ENCODE data around the gene TPCN2.

TPCN2 gene

GRCh38 chr11:69167130-69167915 is 118.6 kb downstream of the TPCN2 start:
- H3K27me3 ChIP-seq (ENCODE audit: insufficient read depth, low read length), result 0 out of 2 replicates have a peak, but pooled peaks cover 2% of the 10 kb centered on the region
- no peak overlapping the region for H3K4me3 ChIP-seq (ENCODE audit: low read depth, low read length)
- H3K27ac ChIP-seq (ENCODE audit: low read depth, low read length), result no peak overlapping the region
- H3K36me3 ChIP-seq (ENCODE audit: insufficient read depth, low read length), result no peaks in the 10 kb centered on the region
- no peaks in the 10 kb centered on the region for H3K79me2 ChIP-seq (ENCODE audit: control insufficient read depth, insufficient read depth, low read length, unreplicated experiment)
- no peak overlapping the region for H2AFZ ChIP-seq (ENCODE audit: low read length, unreplicated experiment)
- peaks cover 13% of the 10 kb centered on the region for H3K4me1 ChIP-seq (ENCODE audit: control insufficient read depth, insufficient read depth, low read length, unreplicated experiment)

- Histone ChIP-seq H3K36me3 (ENCODE audit: insufficient read depth, low read length) (no peaks in the 10 kb centered on the region), H2AFZ (ENCODE audit: low read length, unreplicated experiment) (no peak overlapping the region), H3K27ac (ENCODE audit: low read depth, low read length) (no peak overlapping the region), H3K4me1 (ENCODE audit: control insufficient read depth, insufficient read depth, low read length, unreplicated experiment) (peaks cover 13% of the 10 kb centered on the region), H3K4me3 (ENCODE audit: low read depth, low read length) (no peak overlapping the region), H3K79me2 (ENCODE audit: control insufficient read depth, insufficient read depth, low read length, unreplicated experiment) (no peaks in the 10 kb centered on the region), H3K27me3 (ENCODE audit: insufficient read depth, low read length) (0 out of 2 replicates have a peak, but pooled peaks cover 2% of the 10 kb centered on the region)
Observed at GRCh38 chr11:69167916-69168691, 119.4 kb downstream of the TPCN2 start.

GRCh38 chr11:69169479-69169878 is 120.7 kb downstream of the TPCN2 start:
- H3K4me1 ChIP-seq (ENCODE audit: control insufficient read depth, insufficient read depth, low read length, unreplicated experiment), result peaks cover 13% of the 10 kb centered on the region

GRCh38 chr11:69170704-69171103 is 122.0 kb downstream of the TPCN2 start:
- Histone ChIP-seq H3K79me2 (ENCODE audit: control insufficient read depth, insufficient read depth, low read length, unreplicated experiment) (no peaks in the 10 kb centered on the region), H3K36me3 (ENCODE audit: insufficient read depth, low read length) (no peaks in the 10 kb centered on the region), H3K4me3 (ENCODE audit: low read depth, low read length) (no peak overlapping the region), H3K4me1 (ENCODE audit: control insufficient read depth, insufficient read depth, low read length, unreplicated experiment) (peaks cover 13% of the 10 kb centered on the region), H3K27ac (ENCODE audit: low read depth, low read length) (no peak overlapping the region), H3K27me3 (ENCODE audit: insufficient read depth, low read length) (peaks cover 14% of the 10 kb centered on the region), H2AFZ (ENCODE audit: low read length, unreplicated experiment) (no peak overlapping the region)

More at GRCh38 chr11:69169479-69169878, 120.7 kb downstream of the TPCN2 start:
- no peak overlapping the region for H2AFZ ChIP-seq (ENCODE audit: low read length, unreplicated experiment)
- no peaks in the 10 kb centered on the region for H3K36me3 ChIP-seq (ENCODE audit: insufficient read depth, low read length)
- peaks cover 6% of the 10 kb centered on the region for H3K27me3 ChIP-seq (ENCODE audit: insufficient read depth, low read length)
- no peaks in the 10 kb centered on the region for H3K79me2 ChIP-seq (ENCODE audit: control insufficient read depth, insufficient read depth, low read length, unreplicated experiment)
- H3K4me3 ChIP-seq (ENCODE audit: low read depth, low read length), result no peak overlapping the region
- H3K27ac ChIP-seq (ENCODE audit: low read depth, low read length), result no peak overlapping the region

DNA sequence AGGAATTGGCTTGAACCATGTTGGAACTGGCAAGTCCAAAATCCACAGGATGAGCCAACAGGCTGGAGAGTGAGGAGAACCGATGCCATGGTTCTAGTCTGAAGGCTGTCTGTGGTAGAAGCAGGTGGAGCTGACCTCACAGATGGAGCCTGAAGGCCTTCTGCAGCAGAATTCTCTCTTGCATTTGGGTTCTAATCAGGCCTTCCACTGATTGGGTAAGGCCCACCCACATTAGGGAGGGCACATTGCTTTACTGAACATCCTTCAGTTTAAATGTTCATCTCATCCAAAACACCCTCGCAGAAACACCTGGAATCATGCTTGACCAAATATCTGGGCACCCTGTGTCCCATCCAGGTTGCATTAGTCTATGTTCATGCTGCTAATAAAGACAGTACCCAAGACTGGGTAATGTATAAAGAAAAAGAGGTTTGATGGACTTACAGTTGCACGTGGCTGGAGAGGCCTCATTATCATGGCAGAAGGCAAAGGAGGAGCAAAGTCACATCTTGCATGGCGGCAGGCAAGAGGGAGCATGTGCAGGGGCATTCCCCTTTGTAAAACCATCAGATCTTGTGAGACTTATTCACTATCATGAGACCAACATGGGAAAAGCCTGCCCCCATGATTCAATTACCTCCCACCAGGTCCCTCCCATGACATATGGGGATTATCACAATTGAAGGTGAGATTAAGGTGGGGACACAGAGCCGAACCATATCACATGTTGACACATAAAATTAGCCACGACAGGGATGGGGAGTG is 122.9 kb downstream of the TPCN2 start:
- no peaks in the 10 kb centered on the region for H3K36me3 ChIP-seq (ENCODE audit: insufficient read depth, low read length)
- no peak overlapping the region for H3K4me3 ChIP-seq (ENCODE audit: low read depth, low read length)
- no peaks in the 10 kb centered on the region for H3K79me2 ChIP-seq (ENCODE audit: control insufficient read depth, insufficient read depth, low read length, unreplicated experiment)
- H3K27me3 ChIP-seq (ENCODE audit: insufficient read depth, low read length), result peaks cover 15% of the 10 kb centered on the region
- no peak overlapping the region for H3K27ac ChIP-seq (ENCODE audit: low read depth, low read length)
- no peak overlapping the region for H2AFZ ChIP-seq (ENCODE audit: low read length, unreplicated experiment)
- H3K4me1 ChIP-seq (ENCODE audit: control insufficient read depth, insufficient read depth, low read length, unreplicated experiment), result peaks cover 5% of the 10 kb centered on the region

- Histone ChIP-seq H2AFZ (ENCODE audit: low read length, unreplicated experiment) (no peak overlapping the region), H3K4me3 (ENCODE audit: low read depth, low read length) (no peak overlapping the region)
Observed at GRCh38 chr11:69172674-69173073, 123.9 kb downstream of the TPCN2 start.

DNA sequence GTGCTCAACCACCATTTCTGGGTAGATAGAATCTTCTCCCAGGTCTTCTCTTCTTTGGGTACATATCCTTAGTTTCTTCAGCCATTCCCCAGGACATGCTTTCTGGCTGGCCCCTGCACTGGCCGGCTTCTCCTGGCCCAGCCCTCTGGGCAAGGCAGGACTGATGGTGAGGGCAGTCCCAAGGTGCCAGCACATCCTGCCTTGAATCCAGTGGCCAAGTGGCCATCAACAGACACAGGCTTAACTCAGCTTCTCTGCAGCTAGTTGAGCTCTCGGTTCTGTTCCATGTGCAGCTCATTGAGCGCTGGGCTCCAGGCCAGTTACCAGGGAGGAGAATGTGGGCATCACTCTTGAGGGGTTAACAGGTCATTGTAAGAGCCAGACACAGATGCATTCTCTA is 124.6 kb downstream of the TPCN2 start:
- no peak overlapping the region for H2AFZ ChIP-seq (ENCODE audit: low read length, unreplicated experiment)
- H3K27ac ChIP-seq (ENCODE audit: low read depth, low read length), result no peak overlapping the region
- no peaks in the 10 kb centered on the region for H3K79me2 ChIP-seq (ENCODE audit: control insufficient read depth, insufficient read depth, low read length, unreplicated experiment)
- H3K27me3 ChIP-seq (ENCODE audit: insufficient read depth, low read length), result peaks cover 16% of the 10 kb centered on the region
- H3K36me3 ChIP-seq (ENCODE audit: insufficient read depth, low read length), result no peaks in the 10 kb centered on the region
- no peaks in the 10 kb centered on the region for H3K4me1 ChIP-seq (ENCODE audit: control insufficient read depth, insufficient read depth, low read length, unreplicated experiment)
- H3K4me3 ChIP-seq (ENCODE audit: low read depth, low read length), result no peak overlapping the region

More at GRCh38 chr11:69172674-69173073, 123.9 kb downstream of the TPCN2 start:
- Histone ChIP-seq H3K27me3 (ENCODE audit: insufficient read depth, low read length) (peaks cover 15% of the 10 kb centered on the region), H3K79me2 (ENCODE audit: control insufficient read depth, insufficient read depth, low read length, unreplicated experiment) (no peaks in the 10 kb centered on the region), H3K36me3 (ENCODE audit: insufficient read depth, low read length) (no peaks in the 10 kb centered on the region), H3K27ac (ENCODE audit: low read depth, low read length) (no peak overlapping the region), H3K4me1 (ENCODE audit: control insufficient read depth, insufficient read depth, low read length, unreplicated experiment) (no peaks in the 10 kb centered on the region)

DNA sequence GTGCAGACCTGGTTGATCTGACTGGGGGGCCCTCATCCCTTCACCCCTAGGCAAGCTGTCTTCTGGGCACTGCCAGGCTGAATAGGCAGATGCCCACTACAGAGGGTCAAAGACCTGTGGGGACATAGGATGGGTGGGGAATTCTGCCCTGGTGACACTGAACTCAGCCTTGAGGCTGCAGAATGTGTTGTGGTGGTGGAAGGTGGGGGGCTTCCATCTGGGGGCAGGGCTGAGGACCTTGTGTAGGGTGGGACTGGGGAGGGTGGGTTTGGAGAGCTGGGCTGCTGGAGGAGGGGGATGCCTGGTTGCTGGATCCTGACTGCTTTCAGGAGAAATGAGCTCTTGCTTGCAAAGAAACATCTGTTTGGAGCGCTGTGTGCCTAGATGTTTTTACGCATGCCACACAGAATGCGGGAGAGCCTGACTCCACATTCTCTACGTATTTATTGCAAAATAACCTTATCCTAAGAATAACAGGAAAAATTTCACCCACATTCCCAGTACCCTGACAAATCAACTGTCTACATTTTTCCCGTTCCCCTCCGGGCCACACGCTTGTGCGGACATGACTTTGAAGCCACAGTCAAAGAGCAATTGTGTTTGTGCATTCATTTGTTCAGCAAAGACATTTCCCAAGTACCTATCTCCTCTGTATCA is 125.3 kb downstream of the TPCN2 start:
- Histone ChIP-seq H3K4me3 (ENCODE audit: low read depth, low read length) (no peak overlapping the region), H3K79me2 (ENCODE audit: control insufficient read depth, insufficient read depth, low read length, unreplicated experiment) (no peaks in the 10 kb centered on the region), H3K36me3 (ENCODE audit: insufficient read depth, low read length) (no peaks in the 10 kb centered on the region), H3K27me3 (ENCODE audit: insufficient read depth, low read length) (peaks cover 23% of the 10 kb centered on the region), H3K4me1 (ENCODE audit: control insufficient read depth, insufficient read depth, low read length, unreplicated experiment) (no peaks in the 10 kb centered on the region), H2AFZ (ENCODE audit: low read length, unreplicated experiment) (no peak overlapping the region), H3K27ac (ENCODE audit: low read depth, low read length) (no peak overlapping the region)

DNA sequence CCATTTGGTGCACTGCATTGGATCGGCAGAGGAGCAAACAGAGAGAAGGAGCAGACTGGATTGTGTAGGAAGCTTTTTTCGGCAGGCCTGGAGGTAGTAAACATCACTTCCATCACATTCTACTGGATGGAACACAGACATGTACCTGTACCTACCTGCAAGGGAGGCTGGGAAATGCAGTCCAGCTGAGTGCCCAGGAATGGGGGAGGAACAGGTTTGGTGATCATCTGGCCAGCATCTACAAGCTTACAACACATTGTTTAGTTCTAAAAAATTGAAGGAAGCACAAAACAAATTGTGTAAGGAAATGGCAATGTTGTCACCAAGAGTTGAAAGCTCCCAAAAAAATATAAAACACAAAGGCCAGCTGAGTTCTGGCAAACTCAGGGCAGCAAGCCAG is 126.1 kb downstream of the TPCN2 start:
- no peaks in the 10 kb centered on the region for H3K79me2 ChIP-seq (ENCODE audit: control insufficient read depth, insufficient read depth, low read length, unreplicated experiment)
- H3K4me3 ChIP-seq (ENCODE audit: low read depth, low read length), result no peak overlapping the region
- H3K27me3 ChIP-seq (ENCODE audit: insufficient read depth, low read length), result peaks cover 26% of the 10 kb centered on the region
- H3K36me3 ChIP-seq (ENCODE audit: insufficient read depth, low read length), result no peaks in the 10 kb centered on the region
- H2AFZ ChIP-seq (ENCODE audit: low read length, unreplicated experiment), result no peak overlapping the region
- no peak overlapping the region for H3K27ac ChIP-seq (ENCODE audit: low read depth, low read length)
- no peaks in the 10 kb centered on the region for H3K4me1 ChIP-seq (ENCODE audit: control insufficient read depth, insufficient read depth, low read length, unreplicated experiment)

GRCh38 chr11:69178819-69179482 is 130.2 kb downstream of the TPCN2 start:
- H3K27me3 ChIP-seq (ENCODE audit: insufficient read depth, low read length), result peaks cover 46% of the 10 kb centered on the region
- H3K36me3 ChIP-seq (ENCODE audit: insufficient read depth, low read length), result no peaks in the 10 kb centered on the region
- no peak overlapping the region for H2AFZ ChIP-seq (ENCODE audit: low read length, unreplicated experiment)
- no peak overlapping the region for H3K4me3 ChIP-seq (ENCODE audit: low read depth, low read length)
- H3K27ac ChIP-seq (ENCODE audit: low read depth, low read length), result no peak overlapping the region
- H3K79me2 ChIP-seq (ENCODE audit: control insufficient read depth, insufficient read depth, low read length, unreplicated experiment), result no peaks in the 10 kb centered on the region
- no peaks in the 10 kb centered on the region for H3K4me1 ChIP-seq (ENCODE audit: control insufficient read depth, insufficient read depth, low read length, unreplicated experiment)
